H9 (cell line): ENCODE results near the gene KCNG2. TPM values are rescaled to one million over a fixed set of nuclear protein-coding genes. Genes with fewer than 3 reads are reported as not detected.

Source experiments
- DNase-seq: peaks from one replicate; pipeline ENCODE4 v3.0.0-alpha.2; 2017
- H2AFZ ChIP-seq: one replicate; pipeline ENCODE4 v1.6.1; 2013; ENCODE audit warnings: mild to moderate bottlenecking, low read length, control low read depth, moderate library complexity
- H2AK5ac ChIP-seq: 2 replicates; pipeline ENCODE4 v1.6.1; 2013; ENCODE audit warnings: low read length, control low read depth, mixed read lengths; ENCODE audit not compliant: insufficient read length
- H2BK120ac ChIP-seq: one replicate; pipeline ENCODE4 v1.6.1; 2013; ENCODE audit warnings: low read depth, mild to moderate bottlenecking, low read length, control low read depth, inconsistent platforms; ENCODE audit not compliant: poor library complexity, severe bottlenecking
- H2BK12ac ChIP-seq: 2 replicates; pipeline ENCODE4 v1.6.1; 2013; ENCODE audit warnings: low read length, control low read depth, mixed read lengths, low read depth; ENCODE audit not compliant: insufficient read length
- H2BK15ac ChIP-seq: 2 replicates; pipeline ENCODE4 v1.6.1; 2013; ENCODE audit warnings: low read depth, low read length, control low read depth
- H2BK20ac ChIP-seq: one replicate; pipeline ENCODE4 v1.6.1; 2013; ENCODE audit warnings: low read depth, mild to moderate bottlenecking, low read length, control low read depth, inconsistent platforms; ENCODE audit not compliant: poor library complexity, severe bottlenecking
- H2BK5ac ChIP-seq: 2 replicates; pipeline ENCODE4 v1.6.1; 2013; ENCODE audit warnings: low read length, control low read depth, mixed read lengths; ENCODE audit not compliant: insufficient read length
- H3K14ac ChIP-seq: 2 replicates; pipeline ENCODE4 v1.6.1; 2013; ENCODE audit warnings: low read length, control low read depth; ENCODE audit not compliant: insufficient read depth
- H3K18ac ChIP-seq: 2 replicates; pipeline ENCODE4 v1.6.1; 2013; ENCODE audit warnings: low read depth, mild to moderate bottlenecking, mixed read lengths, low read length, control low read depth; ENCODE audit not compliant: insufficient read length
- H3K23ac ChIP-seq: 2 replicates; pipeline ENCODE4 v1.6.1; 2013; ENCODE audit warnings: low read length, control low read depth, mixed read lengths, low read depth; ENCODE audit not compliant: insufficient read length
- H3K23me2 ChIP-seq: 2 replicates; pipeline ENCODE4 v1.6.1; 2013; ENCODE audit warnings: low read depth, mild to moderate bottlenecking, mixed read lengths, low read length, control low read depth; ENCODE audit not compliant: insufficient read length, poor library complexity, severe bottlenecking
- H3K27ac ChIP-seq: 2 replicates; pipeline ENCODE4 v1.5.1; 2013; ENCODE audit warnings: low read length, control low read depth, mixed read lengths, low read depth; ENCODE audit not compliant: insufficient read length
- H3K27me3 ChIP-seq: 2 replicates; pipeline ENCODE4 v1.6.1; 2013; ENCODE audit warnings: low read length, control low read depth, inconsistent platforms; ENCODE audit not compliant: insufficient read depth
- H3K4ac ChIP-seq: 2 replicates; pipeline ENCODE4 v1.6.1; 2013; ENCODE audit warnings: low read depth, mild to moderate bottlenecking, control low read depth, inconsistent platforms, low read length, moderate library complexity
- H3K4me1 ChIP-seq: 2 replicates; pipeline ENCODE4 v1.6.1; 2013; ENCODE audit warnings: low read length, control low read depth, inconsistent platforms; ENCODE audit not compliant: insufficient read depth
- H3K4me2 ChIP-seq: 2 replicates; pipeline ENCODE4 v1.6.1; 2013; ENCODE audit warnings: low read length, control low read depth, mixed read lengths; ENCODE audit not compliant: insufficient read length, insufficient read depth
- H3K56ac ChIP-seq: 2 replicates; pipeline ENCODE4 v1.6.1; 2013; ENCODE audit warnings: low read depth, mild to moderate bottlenecking, mixed read lengths, low read length, control low read depth; ENCODE audit not compliant: insufficient read length
- H3K79me1 ChIP-seq: 2 replicates; pipeline ENCODE4 v1.6.1; 2013; ENCODE audit warnings: low read depth, mild to moderate bottlenecking, moderate library complexity, low read length, control low read depth, inconsistent platforms; ENCODE audit not compliant: insufficient read depth, poor library complexity, severe bottlenecking
- H3K79me2 ChIP-seq: 2 replicates; pipeline ENCODE4 v1.6.1; 2013; ENCODE audit warnings: low read length, control low read depth, inconsistent platforms; ENCODE audit not compliant: insufficient read depth
- H3K9ac ChIP-seq: 2 replicates; pipeline ENCODE4 v1.6.1; 2013; ENCODE audit warnings: low read length, control low read depth, mixed read lengths; ENCODE audit not compliant: insufficient read length; ENCODE audit errors: extremely low read depth
- H3K9me3 ChIP-seq: one replicate; pipeline ENCODE4 v1.6.1; 2013; ENCODE audit warnings: low read depth, low read length, inconsistent platforms; ENCODE audit not compliant: control insufficient read depth
- H3T11ph ChIP-seq: one replicate; pipeline ENCODE4 v1.6.1; 2013; ENCODE audit warnings: mild to moderate bottlenecking, low read length, control low read depth, inconsistent platforms
- H4K20me1 ChIP-seq: one replicate; pipeline ENCODE4 v1.6.1; 2013; ENCODE audit not compliant: control insufficient read depth, insufficient read length, insufficient read depth
- H4K5ac ChIP-seq: 2 replicates; pipeline ENCODE4 v1.6.1; 2013; ENCODE audit warnings: low read depth, mild to moderate bottlenecking, mixed read lengths, low read length, control low read depth; ENCODE audit not compliant: insufficient read length
- H4K8ac ChIP-seq: replicated peaks from 2 replicates; pipeline ENCODE4 v1.6.1; 2013; ENCODE audit warnings: low read length, control low read depth, mixed read lengths, low read depth; ENCODE audit not compliant: insufficient read length
- H4K91ac ChIP-seq: 2 replicates; pipeline ENCODE4 v1.6.1; 2013; ENCODE audit warnings: low read depth, mild to moderate bottlenecking, moderate library complexity, mixed read lengths, low read length, control low read depth; ENCODE audit not compliant: insufficient read length
- H3K27ac Mint-ChIP-seq, 3 experiments: 2 replicates in 2 of 3; 3 replicates in 1 of 3; pipeline ENCODE4 v1.8.0; 2020 to 2021; ENCODE audit warnings: mixed read lengths in 3 of 3, mild to moderate bottlenecking in 1 of 3, moderate library complexity in 1 of 3
- H3K27me3 Mint-ChIP-seq: 2 replicates; pipeline ENCODE4 v1.8.0; 2021; ENCODE audit warnings: low read depth, mild to moderate bottlenecking, moderate library complexity, mixed read lengths
- H3K36me3 Mint-ChIP-seq, 3 experiments: 2 replicates in 2 of 3; 3 replicates in 1 of 3; pipeline ENCODE4 v1.8.0; 2020 to 2021; ENCODE audit warnings: low read depth in 3 of 3, mixed read lengths in 3 of 3; ENCODE audit not compliant: insufficient read depth in 1 of 3
- H3K4me1 Mint-ChIP-seq, 2 experiments: 2 replicates each; pipeline ENCODE4 v1.8.0; 2020; ENCODE audit warnings: mixed read lengths in 2 of 2
- H3K4me3 Mint-ChIP-seq, 2 experiments: 2 replicates in 1 of 2; 3 replicates in 1 of 2; pipeline ENCODE4 v1.8.0; 2020 to 2021; ENCODE audit warnings: mild to moderate bottlenecking in 2 of 2, mixed read lengths in 2 of 2, moderate library complexity in 1 of 2
- H3K9me3 Mint-ChIP-seq, 2 experiments: 2 replicates in 1 of 2; 3 replicates in 1 of 2; pipeline ENCODE4 v1.8.0; 2020; ENCODE audit warnings: mild to moderate bottlenecking in 2 of 2, mixed read lengths in 2 of 2, moderate library complexity in 1 of 2
- WGBS: extraction: QIAGEN DNeasy Blood & Tissue Kit; methylation state at CpG from one replicate; pipeline ENCODE4 v1.1.7; 2013; ENCODE audit warnings: missing lambda C conversion rate, low lambda C conversion rate, mixed read lengths; ENCODE audit not compliant: insufficient read length; ENCODE audit errors: extremely low coverage; 5-methylcytosine and 5-hydroxymethylcytosine counted together
- total RNA-seq: library from RNA; stranded (reverse); gene quantifications from 2 replicates; pipeline ENCODE4 v1.2.1, GENCODE V29; 2021
- TF ChIP-seq, protein P1 (sequence below): fragments of 200-600 bp; sonication (generic); conservative IDR thresholded peaks from 3 replicates; pipeline ENCODE4 v1.8.0; 2021; ENCODE audit warnings: antibody characterized with exemption, mild to moderate bottlenecking

KCNG2 gene
- total RNA-seq, 1 experiment from 2014 or later: 0.15 TPM

DNA sequence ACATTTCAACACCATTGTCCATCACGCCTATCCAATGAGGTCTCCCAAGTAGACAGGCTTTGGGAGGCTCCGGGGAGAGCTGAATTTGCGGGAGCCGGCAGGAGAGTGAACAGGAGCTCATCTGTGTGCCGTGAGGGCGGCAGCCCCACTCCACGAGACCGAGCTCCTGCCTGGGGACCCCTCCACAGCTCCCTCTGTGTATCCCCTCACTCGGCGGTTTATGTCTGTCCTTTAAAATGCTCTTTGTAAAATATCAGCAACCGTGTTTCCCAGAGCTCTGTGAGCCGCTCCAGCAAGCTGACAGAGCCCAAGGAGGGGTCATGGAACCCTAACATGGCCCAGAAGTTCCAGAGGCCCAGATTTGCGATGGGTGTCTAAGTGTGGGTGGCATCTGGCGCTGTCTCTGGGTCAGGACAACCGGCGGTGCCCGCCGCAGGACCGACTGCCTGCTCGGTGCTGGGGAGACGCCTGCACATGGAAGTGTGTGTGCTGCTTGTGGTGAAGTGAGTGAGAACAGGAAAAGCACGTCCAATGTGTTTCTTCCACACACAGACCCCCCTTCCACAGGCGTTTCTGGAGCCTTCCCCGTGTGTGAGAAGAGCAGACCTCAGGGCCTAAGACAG lies 118.9 kb downstream of the KCNG2 start:
- no peaks in the 10 kb centered on the region for H3K9me3 ChIP-seq
- no CpG with 5 or more reads among the region's 24 CpGs for WGBS
- no peaks in the 10 kb centered on the region for H3K27me3 ChIP-seq
- no peak overlapping the region for H3K27ac ChIP-seq
- no peak overlapping the region for H3K56ac ChIP-seq
- TF ChIP-seq, protein P1, sequence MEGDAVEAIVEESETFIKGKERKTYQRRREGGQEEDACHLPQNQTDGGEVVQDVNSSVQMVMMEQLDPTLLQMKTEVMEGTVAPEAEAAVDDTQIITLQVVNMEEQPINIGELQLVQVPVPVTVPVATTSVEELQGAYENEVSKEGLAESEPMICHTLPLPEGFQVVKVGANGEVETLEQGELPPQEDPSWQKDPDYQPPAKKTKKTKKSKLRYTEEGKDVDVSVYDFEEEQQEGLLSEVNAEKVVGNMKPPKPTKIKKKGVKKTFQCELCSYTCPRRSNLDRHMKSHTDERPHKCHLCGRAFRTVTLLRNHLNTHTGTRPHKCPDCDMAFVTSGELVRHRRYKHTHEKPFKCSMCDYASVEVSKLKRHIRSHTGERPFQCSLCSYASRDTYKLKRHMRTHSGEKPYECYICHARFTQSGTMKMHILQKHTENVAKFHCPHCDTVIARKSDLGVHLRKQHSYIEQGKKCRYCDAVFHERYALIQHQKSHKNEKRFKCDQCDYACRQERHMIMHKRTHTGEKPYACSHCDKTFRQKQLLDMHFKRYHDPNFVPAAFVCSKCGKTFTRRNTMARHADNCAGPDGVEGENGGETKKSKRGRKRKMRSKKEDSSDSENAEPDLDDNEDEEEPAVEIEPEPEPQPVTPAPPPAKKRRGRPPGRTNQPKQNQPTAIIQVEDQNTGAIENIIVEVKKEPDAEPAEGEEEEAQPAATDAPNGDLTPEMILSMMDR: no peak
- H3K4me1 ChIP-seq: no peaks in the 10 kb centered on the region
- no peak overlapping the region for H4K91ac ChIP-seq
- no peak overlapping the region for H3T11ph ChIP-seq
- H4K8ac ChIP-seq: no peak overlapping the region
- peak overlapping the region in 1 of 3 experiments; percentile 27; a peak in 1 of 7 replicates for H3K27ac Mint-ChIP-seq
- no peak overlapping the region for H3K4ac ChIP-seq
- no peak overlapping the region for H4K5ac ChIP-seq
- no peaks in the 10 kb centered on the region for H3K79me1 ChIP-seq
- H3K36me3 Mint-ChIP-seq: peaks cover 2 to 18% (median 5%) of the 10 kb centered on the region in 3 experiments; a peak in 5 of 7 replicates
- H3K23me2 ChIP-seq: no peaks in the 10 kb centered on the region
- no peak overlapping the region for H2BK20ac ChIP-seq
- H2BK120ac ChIP-seq: no peak overlapping the region
- H2BK12ac ChIP-seq: no peak overlapping the region
- no peak overlapping the region for H3K4me2 ChIP-seq
- no peak overlapping the region for H3K23ac ChIP-seq
- H3K18ac ChIP-seq: no peak overlapping the region
- H2AK5ac ChIP-seq: no peak overlapping the region
- H3K79me2 ChIP-seq: no peaks in the 10 kb centered on the region
- H2BK15ac ChIP-seq: no peak overlapping the region
- H3K4me1 Mint-ChIP-seq: peaks cover 4 to 9% of the 10 kb centered on the region in 2 experiments; a peak in 3 of 4 replicates
- peaks cover 4 to 7% of the 10 kb centered on the region in 2 experiments; a peak in 3 of 5 replicates for H3K9me3 Mint-ChIP-seq
- no peak overlapping the region for H3K14ac ChIP-seq
- no peak overlapping the region for H2BK5ac ChIP-seq
- peaks cover 10% of the 10 kb centered on the region for H3K27me3 Mint-ChIP-seq
- no peak overlapping the region for H2AFZ ChIP-seq
- peak; percentile 23 for DNase-seq
- H3K4me3 Mint-ChIP-seq: no peak overlapping the region
- no peak overlapping the region for H3K9ac ChIP-seq
- H4K20me1 ChIP-seq: no peaks in the 10 kb centered on the region
